ENCODE results near the gene INSC.

Gene INSC

DNA sequence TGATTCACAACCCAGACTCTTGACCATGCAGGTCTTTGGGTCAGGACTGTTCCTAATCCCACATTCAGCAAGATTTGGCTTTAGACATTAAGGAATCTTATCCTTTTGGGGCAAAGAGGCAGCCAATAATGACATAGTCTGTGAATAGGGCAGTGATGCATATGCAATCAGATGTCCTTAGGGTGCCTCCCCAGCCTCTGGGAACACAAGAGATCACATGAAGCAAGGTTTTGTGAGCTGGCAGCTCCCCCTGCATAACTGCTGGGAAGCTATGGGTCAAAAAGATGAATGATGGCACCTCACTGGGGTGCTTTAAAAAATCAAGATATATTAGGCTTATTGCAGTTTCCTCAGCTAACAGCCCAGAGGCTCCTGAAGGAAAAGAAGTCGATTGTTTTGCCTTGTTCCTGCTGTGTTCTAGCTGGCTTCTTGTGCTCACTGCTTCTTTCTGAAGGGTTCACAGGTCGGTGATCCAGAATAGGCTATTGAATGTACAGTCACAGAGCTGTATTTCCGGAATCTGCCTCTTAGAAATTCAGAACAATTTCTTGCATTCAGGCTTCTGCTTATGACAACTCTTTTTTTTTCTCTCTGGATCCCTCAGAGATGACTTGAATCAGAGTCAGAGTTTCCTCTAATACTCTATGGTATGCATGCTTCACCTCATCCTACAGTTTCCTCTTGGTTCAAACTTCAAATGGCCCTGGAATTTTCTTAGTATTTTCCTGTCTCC is 31.7 kb downstream of the INSC start:
- no peak for DNase-seq (ENCODE audit: low spot score)

DNA sequence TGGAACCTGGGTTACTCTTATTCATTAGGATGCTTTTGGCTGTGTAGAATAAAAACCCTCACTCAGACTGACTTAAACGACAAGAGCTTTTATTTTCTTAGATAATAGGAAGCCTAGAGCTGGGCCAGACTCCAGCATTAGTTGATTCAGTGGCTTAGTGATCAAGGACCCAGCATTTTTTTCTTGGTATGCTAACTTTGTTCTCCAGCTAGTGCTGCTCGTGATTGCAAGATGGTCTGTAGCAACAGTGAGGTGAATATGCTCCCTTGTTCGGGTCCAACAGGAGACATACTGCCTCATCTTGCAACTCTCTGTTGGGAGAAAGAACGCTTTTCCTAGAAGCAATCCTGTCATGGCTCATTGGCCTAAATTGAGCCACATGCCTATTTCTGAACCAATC is 33.4 kb downstream of the INSC start:
- no peak for DNase-seq (ENCODE audit: low spot score)

DNA sequence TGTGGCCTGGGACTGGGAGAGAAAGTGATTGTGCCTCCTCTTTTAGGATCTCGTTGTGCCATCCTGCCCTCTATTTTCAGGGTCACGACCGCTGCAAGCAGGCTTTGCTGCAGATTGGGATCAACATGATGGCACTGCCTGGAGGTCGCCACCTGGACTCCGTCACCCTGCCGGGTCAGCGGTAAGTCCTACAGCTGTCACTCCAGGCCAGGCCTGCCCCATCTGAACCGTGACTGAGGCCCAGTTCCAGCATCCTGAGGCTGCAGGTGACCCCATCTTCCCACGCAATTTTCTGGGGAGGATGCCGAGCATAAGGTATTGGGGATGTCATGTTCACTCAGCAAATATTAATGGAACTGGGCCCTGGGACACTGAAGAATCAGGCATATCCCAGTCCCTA is 34.3 kb downstream of the INSC start:
- no peak for DNase-seq (ENCODE audit: low spot score)

DNA sequence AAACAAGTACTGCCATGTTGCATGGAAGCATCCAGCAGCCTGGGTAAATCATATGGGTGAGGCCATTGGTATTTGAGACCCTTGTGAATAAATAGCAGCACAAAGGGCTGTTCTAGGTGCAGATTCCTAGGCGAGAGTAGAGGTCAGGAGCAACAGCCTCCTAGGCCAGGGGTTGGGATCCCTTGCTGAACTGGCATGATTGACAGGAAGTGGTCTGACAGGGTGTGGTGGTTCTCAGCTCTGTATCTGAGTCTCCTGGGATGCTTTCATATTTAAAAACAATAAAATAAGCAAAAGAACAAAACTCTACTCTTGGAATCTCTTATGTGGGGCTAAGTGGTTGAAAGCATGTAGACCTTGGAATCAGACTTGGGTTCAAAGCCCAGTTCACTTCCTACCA is 35.8 kb downstream of the INSC start:
- no peak for DNase-seq (ENCODE audit: low spot score)

DNA sequence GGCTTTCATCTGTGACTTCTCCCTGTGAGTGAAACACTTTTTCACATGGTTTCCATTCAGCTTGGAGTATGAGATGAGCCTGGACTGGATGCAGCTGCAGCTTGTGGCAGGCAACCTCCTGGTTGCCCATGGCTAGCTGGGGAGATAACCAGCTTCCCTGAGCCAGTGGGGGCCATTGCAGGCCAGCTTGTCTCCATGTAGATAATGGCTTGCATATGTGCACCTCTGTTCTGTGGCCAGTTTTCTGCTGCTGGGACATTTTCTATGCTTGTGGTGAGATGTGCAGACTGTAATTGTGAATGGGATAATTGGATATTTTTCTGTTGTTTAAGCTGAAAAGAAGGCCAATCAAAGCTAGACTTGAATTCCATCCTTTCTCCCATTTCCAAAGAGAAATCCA is 38.5 kb downstream of the INSC start:
- DNase-seq (ENCODE audit: low spot score) = no peak

DNA sequence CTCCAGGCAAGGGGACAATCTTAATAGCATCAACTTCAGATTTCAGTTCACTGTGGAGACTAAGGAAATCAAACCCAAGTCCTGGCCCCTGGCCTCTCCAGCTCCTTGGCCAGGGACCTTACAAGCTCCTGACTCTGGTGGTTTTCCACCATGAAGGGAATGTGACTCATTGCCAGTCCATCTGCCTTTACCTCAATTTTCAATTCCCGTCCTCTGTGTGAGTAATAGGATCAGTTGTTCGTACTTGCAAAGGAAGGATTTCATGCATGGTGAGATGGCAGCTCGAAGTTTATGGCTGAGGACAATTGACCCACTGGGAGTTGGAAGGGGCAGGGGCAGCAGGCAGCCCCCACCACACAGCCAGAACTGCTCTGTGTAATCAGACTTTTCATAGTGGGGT is 42.5 kb downstream of the INSC start:
- DNase-seq (ENCODE audit: low spot score) = no peak

DNA sequence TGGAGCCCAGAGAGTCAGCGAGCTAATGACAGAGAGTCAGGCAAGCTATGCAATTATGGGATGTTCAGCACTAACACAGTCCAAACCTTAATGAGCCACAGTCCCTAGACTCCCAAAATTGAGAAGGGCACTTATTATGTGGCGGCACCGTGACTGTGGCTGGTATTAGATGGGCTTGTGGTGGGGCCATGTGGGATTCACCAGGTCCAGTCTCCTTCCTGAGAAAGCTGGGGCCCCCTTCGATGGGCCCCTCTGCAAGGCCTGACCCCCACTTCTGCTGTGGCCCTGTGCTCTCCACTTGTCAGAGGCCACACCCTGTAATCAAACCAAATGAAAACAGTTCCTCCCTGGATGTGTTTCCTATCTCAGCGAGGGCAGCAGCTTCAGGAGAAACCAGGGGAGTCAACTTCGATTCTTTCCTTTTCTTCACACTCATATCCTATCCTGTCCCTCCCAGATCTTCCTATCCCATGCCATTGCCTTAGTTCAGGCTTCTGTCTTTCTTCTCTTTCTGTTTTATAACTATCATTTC is 42.9 kb downstream of the INSC start:
- DNase-seq (ENCODE audit: low spot score) = no peak

DNA sequence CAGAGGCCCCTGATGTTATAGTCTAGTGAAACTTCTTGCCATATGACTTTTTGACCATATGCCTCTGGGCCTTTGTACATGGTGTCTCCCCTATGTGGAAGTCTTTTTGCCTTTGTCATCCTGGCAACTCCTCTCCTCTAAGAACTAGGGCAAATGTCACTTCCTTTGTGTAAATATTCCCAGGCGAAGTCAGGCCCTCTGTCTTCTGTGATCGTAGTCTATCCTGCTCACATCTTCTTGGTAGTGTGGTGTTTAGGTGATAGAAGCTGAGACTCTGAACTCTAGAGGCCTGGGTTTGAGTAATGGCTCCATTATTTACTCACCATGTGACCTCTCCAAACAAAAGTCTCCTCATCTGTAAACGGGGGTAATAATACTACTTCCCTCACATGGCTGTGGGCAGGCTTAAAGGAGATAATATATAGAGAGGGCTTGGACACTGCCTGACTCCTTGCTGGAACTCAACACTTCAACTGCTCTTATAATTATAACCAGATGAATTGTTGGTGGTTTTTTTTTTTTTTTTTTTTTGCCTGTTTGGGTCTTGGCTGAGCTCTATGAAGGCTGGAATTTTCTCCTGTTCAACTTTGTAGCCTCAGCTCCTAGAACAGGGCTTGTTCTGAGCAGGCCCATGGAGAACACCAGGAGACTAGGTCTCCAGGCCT is 43.8 kb downstream of the INSC start:
- DNase-seq (ENCODE audit: low spot score) = no peak

DNA sequence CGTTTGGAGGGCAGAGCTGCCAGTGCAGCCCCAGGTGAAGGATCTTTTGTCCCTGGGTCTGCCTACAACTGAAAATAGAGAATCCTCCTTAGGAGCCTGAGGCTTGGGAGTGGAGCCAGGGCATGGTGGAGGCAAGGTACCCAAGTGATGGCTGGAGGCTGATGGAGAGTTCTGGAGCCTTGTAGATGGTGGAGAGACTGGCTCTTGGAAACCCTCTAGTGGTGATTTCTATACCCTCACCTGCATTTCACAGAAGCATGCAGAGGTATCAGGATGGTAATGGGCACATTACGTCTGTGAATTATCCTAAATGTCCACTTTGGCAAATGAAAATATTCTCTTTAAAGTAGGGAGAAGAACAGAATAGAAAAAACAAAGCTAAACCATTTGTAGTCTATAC is 44.4 kb downstream of the INSC start:
- DNase-seq (ENCODE audit: low spot score) = no peak

DNA sequence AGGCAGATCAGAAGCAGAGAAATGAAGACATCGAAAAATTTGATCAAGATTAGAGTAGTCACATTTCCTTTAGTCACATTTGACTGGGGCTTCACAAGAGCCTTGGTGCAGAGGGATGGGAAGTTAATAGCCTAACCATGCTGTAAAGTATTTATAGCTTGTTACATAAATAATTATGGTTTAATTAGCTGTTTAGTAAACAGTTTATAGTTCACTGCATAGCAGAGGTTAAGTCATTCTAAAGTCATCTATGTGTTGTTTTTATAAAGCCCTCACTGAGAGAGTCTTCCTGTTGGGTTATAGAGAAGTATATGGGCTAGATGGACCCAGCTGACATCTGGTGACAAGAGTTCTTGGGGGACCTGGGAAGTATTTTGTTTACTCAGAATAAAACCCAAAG is 47.1 kb downstream of the INSC start:
- no peak for DNase-seq (ENCODE audit: low spot score)

DNA sequence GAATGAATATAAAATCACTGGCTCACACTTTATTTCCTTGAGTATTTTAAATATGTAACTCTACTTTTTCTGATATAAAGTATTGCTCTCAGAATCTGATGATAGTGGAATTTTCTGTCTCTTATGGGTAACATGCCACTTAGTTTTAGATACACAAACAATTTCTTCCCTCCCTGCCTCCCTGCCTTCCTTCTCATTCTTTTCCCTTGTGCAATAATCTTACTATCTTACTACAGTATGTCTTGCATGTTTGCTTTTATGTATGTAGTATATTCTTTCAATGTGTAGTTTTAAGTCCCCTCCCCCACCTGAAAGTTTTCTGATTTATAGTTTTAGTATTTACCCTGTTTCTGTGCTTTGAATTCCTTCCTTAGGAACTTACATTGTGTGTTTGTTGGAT is 48.4 kb downstream of the INSC start:
- no peak for DNase-seq (ENCODE audit: low spot score)

DNA sequence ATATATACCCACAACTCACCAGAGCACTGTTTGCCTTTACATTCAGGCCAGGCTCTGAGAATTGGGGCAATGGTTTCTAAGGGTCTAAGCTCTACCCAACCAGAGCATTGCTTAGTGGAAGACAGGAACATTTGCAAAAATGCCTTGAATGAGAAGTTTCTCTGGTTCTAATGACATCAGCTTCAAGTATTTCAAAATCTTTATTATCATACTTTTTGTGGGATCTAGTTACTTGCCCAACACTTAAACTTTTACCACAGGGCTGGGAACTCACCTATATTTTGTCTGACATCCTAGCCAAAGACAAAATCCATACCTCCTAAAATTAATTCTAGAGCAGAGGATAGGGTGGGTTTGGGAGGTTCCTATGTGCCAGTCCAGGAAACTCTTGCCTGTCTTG is 51.5 kb downstream of the INSC start:
- no peak for DNase-seq (ENCODE audit: low spot score)

DNA sequence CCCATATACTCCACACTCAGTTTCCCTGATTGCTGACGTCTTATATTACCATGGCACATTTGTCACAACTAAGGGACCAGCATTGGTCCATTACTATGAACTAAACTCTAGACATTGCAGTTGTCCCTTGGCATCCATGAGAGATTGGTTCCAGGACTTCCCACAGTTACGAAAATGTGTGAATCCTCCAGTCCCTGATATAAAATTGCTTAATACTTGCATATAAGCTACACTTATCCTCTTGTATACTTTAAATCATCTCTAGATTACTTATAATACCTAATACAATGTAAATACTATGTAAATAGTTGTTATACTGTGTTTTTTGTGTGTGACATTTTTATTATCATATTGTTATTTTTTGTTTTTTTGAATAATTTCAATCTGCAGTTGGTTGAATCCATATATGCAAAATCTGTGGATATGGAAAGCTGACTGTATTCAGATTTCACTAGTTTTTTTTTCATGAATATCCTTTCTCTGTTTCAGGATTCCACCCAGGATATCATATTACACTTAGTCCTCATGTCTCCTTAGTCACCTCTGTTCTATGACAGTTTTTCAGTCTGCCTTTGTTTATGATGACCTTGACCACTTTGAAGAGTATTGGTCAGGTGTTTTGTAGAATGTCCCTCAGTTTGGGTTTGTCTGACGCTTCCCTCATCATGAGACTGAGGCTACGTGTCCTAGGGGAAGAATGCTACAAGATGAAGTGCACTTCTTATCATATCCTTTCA is 55.3 kb downstream of the INSC start:
- no peak for DNase-seq (ENCODE audit: low spot score)

DNA sequence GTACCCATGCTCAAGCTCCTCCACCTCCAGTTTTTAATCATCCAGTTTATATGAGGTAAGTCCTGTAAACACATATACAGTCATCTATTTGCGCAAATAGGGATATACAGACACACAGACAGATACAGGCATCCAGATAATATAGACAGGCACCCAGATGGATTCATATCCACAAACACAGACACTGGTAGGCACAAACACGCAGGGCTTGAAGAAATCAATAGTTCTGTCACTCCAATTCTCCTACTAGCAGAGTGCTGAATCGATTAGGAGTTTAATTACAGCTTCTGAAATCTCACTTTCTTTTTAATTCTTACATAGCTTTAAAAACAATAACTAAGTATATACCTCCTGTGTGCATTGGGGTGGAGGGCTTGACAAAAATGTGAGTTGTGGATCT is 56.0 kb downstream of the INSC start:
- DNase-seq (ENCODE audit: low spot score) = no peak

DNA sequence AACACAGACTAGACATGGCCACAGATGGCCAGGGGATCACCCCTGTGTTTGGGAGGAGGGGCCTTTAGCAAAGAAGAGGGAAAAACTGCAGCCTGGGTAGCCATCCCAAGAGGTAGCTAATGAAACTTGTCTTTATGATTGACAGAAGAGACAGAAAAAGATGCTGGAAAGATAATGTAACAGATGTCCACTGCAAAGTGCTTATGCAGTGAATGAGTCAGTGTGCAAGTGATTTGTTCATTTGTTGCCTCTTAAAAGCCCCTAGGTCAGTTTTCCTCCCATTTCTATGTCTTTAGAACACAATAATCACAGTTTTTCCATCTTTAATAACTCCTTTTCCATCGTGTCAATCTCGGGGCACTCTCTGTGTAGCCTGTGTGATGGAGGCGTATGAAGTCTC is 57.2 kb downstream of the INSC start:
- DNase-seq (ENCODE audit: low spot score) = no peak

DNA sequence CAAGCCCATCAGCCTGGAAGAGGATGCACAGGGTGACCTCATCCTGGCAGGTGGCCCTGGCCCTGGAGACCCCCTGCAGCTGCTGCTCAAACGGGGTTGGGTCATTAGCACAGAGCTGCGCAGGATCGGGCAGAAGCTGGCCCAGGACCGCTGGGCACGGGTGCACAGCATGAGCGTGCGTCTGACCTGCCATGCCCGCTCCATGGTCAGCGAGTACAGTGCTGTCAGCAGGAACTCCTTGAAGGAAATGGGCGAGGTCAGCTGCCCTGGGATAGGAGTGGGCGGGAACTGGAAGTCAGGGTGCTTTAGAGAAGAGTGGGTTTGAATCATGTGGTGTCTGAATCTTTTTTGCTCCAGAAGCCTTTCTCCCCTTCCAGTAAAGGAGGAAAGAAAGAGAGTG is 61.1 kb downstream of the INSC start:
- DNase-seq (ENCODE audit: low spot score) = no peak

DNA sequence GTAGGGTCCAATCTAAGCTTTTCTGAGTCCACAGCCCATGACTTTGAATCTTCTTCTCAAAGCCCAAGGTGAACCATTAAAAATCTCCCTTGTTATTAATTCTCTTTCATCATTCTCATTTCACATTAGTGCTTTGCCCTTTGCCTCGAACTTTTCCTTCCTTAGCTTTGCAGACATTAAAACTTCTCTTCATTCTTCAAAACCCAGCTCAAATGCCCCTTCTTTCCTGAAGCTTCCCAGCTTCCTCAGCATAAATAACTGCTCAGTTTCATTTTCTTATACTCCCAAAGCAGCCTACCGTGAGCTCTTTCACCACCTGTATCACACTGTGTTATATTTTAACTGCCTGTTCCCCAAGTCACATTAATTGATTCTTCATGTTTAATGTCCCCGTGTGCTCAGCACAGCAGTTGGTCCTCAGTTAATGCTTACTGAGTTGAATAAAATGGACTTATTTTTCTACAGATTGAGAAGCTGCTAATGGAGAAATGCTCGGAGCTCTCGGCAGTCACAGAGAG is 62.0 kb downstream of the INSC start:
- DNase-seq (ENCODE audit: low spot score) = no peak

DNA sequence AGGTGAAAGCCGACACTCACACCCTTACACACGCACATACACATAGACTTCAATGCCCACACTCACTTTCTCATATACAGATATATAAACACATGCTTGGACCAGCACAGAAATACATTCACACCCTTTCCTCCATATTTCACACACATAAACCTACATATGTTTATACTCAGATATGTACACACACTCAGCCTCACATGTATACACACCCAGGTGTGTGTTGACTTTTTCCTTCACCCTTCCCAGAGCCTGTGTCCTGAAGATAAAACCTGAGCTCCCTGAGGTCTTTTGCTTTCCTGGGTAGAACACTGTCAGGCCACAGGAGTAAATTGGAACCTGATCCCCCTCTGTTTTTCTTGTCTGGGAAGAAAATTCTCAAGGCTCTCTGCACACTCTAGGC is 62.8 kb downstream of the INSC start:
- DNase-seq (ENCODE audit: low spot score) = no peak

DNA sequence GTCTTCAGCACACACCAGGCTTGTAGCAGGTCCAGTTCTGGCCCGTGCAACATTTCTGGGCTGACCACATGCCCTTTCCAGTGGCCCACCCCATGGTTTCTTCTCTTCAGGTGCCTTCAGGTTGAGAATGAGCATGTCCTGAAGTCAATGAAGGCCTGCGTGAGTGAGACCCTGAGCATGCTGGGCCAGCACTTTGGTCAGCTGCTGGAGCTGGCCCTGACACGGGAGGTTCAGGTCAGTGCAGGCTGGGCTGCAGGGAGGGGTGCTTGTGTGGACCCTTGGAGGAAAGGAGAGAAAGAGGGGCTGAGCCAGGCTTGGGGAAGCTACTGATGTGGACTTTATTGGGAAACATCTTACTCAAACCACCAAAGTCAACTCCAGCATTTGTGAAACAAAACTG is 63.5 kb downstream of the INSC start:
- no peak for DNase-seq (ENCODE audit: low spot score)

DNA sequence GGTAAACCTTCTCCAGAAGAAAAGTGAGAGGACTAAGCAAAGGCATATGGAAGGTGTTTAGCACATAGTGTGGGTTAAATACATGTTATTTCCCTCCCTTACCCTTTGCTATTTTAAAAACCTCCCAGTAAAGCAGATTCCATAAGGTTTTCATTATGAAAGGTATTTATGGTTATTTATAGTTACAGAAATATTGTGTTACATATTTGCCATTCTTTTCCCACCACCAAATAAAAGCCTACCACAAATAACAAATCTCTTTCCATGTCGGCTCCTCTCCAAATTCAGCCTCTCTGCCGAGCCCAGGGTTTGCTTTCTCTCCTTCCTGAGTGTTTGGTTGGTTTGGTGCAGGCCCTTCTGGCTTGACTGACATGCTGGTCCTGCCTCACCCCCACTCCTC is 64.4 kb downstream of the INSC start:
- no peak for DNase-seq (ENCODE audit: low spot score)

DNA sequence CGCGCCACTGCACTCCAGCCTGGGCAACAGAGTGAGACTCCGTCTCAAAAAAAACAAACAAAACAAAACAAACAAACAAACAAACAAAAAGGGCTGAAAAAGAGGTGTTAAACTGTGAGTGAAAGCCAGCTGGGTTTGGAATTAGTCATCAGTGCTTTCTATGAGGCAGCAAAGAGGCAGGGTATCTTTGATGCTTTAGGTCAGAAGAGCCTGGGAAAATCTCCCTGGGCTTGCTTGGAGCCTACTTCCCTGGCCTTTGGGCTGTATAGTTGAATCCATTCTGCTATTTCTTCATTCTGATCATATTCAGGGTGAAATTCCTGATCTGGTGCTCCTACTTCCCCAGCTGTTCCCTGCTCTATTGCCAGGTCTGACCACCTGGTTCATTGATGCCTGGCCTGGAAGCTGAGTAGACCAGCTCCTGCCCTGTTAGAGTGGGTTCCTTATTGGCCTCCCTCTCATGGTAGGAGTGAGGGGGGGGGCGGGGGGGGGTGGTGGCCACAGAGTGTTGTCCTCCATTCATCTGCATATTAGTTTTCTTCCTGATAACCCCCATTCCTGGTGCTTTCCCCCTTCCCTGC is 65.6 kb downstream of the INSC start:
- DNase-seq (ENCODE audit: low spot score) = no peak

DNA sequence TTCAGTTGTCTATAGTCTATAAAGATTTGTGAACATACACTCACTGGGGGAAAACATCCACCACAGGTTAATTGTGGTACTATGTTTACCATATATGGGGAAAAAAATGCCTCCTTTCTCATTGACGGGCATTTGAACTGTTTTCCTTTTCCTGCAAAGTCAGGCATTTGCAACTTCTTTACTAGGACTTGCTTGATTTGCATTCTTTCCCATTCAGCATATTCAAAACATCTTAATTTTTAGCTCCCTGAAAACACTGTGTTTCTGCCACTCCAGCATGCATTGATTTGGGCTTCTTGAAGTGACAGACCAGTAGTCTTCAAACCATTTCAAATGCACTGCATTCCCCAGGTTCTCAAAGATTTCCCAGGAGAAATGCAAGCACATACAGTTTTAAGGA is 67.6 kb downstream of the INSC start:
- no peak for DNase-seq (ENCODE audit: low spot score)

DNA sequence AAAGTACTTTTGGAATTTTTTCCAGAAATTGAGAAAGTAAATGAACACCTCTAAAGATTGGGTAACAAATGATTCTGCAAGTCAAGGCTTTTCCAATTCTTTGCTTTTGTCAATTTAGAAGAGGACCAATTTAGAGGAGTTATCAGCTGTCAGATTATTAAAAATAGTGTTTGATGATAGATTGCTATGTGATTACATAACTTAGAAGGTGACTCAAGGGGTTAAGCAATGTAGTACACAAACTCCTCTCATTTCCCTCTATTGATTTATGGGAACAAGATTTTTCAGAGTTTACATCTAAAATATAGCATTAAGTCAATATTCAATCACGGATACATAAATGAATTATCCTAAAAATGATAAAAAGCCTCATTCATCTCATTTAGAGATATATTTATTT is 70.3 kb downstream of the INSC start:
- DNase-seq (ENCODE audit: low spot score) = no peak

Measured in CD4-positive, alpha-beta T cell treated with Interleukin-2 at 100 ng/mL for 4 hours (primary cell).